Prostate gland (tissue), 2 donors: ENCODE data around the gene NR4A2. TPM values are rescaled to one million over a fixed set of nuclear protein-coding genes. Genes with fewer than 3 reads are reported as not detected.

ENCODE experiments used
- DNase-seq: peaks from one replicate; pipeline ENCODE4 v3.0.0-alpha.2; 2019; ENCODE audit warnings: low spot score
- H3K27ac ChIP-seq, 2 donors: fragments of 200-600 bp; sonication (generic); 2 replicates each; pipeline ENCODE4 v1.5.1; 2017 to 2019
- H3K27me3 ChIP-seq: fragments of 200-600 bp; sonication (generic); replicated peaks from 2 replicates; pipeline ENCODE4 v1.5.1; 2019; ENCODE audit not compliant: insufficient read depth
- H3K36me3 ChIP-seq, 2 donors: fragments of 200-600 bp; sonication (generic); 1 replicate in 1 of 2; 2 replicates in 1 of 2; pipeline versions ENCODE4 v1.5.1 to v1.8.1; 2017 to 2019
- H3K4me1 ChIP-seq: fragments of 200-600 bp; sonication (generic); replicated peaks from 2 replicates; pipeline ENCODE4 v1.5.1; 2019
- H3K4me3 ChIP-seq, 2 donors: fragments of 200-600 bp; sonication (generic); 2 replicates each; pipeline ENCODE4 v1.5.1; 2017 to 2019
- H3K9me3 ChIP-seq: fragments of 200-600 bp; sonication (generic); 2 replicates; pipeline ENCODE4 v1.5.1; 2017
- POLR2A ChIP-seq: fragments of 450-650 bp; IDR thresholded peaks from one replicate; pipeline ENCODE4 v1.6.1; 2016; ENCODE audit warnings: antibody characterized with exemption, mild to moderate bottlenecking
- POLR2AphosphoS5 ChIP-seq: sonication (generic); formaldehyde crosslinking; IDR thresholded peaks from one replicate; pipeline ENCODE4 v1.6.1; 2017; ENCODE audit warnings: antibody characterized with exemption
- whole genome bisulfite sequencing: methylation state at CpG from one replicate; pipeline ENCODE4 v1.1.5; 2018; 5-methylcytosine and 5-hydroxymethylcytosine counted together
- intact Hi-C: fragments of 100-400 bp; cut with DNase I; formaldehyde crosslinking; loops from one replicate; pipeline ENCODE4 v1.14.2; 2022
- total RNA-seq, 2 donors: library from RNA; depleted of rRNA; stranded (reverse); fragments of >200 nt; gene quantifications; one replicate each; pipeline ENCODE4 v1.1.0, GENCODE V29; 2016
- TF ChIP-seq, protein P1 (sequence below), 4 experiments: fragments of 200-600 bp in 2 of 4; fragments of 450-650 bp in 2 of 4; sonication (generic) in 2 of 4; IDR thresholded peaks; 1 replicate in 3 of 4; 2 replicates in 1 of 4; pipeline ENCODE4 v1.5.1; 2016 to 2019; ENCODE audit warnings: antibody characterized with exemption in 4 of 4, mild to moderate bottlenecking in 2 of 4, moderate library complexity in 2 of 4

Gene NR4A2
- total RNA-seq, 2 donors from 2014 or later, result 2.3 to 4.5 TPM

DNA sequence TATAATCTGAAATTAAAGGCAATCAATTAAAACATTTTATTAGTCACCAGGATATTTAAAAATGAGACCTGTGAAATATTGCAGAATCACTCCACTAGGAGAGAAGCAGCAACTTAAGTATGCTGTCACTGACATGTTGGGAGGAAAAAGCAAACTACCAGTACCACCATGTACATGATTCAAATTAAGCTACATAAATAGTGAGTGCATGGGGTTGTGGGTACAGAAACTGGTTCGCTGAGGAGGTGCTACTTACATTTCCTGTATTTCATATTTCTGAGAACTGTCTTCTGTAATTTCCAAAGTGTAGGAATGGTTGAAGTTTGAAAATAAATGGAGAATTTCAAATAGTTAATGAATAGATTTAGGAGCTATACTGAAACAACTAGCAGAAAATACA, 7.9 kb upstream of the NR4A2 start:
- WGBS, result 66% methylated on average over 1 of the region's 1 CpG

DNA sequence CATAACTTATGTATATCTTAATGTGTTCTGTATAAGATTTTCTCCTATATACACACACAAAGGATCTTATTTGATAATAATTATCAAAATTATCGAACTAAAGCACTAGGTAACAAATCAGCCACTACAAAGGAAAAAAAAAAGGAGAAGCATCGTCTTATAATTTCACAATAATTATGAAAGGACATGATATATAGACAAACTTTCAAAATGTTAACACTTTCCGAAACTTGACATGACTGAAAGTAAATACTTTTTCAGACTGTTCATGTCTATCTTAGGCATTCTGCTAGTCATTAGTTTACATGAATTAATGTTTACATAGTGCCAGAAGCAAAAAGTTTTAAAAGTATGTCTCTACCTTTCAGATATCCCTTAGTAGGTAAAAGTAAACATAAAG, 7.3 kb upstream of the NR4A2 start:
- no peaks in the 10 kb centered on the region for H3K27me3 ChIP-seq
- H3K9me3 ChIP-seq, result no peaks in the 10 kb centered on the region
- H3K4me3 ChIP-seq, result no peak overlapping the region
- TF ChIP-seq POLR2A, result no peak
- no peak for TF ChIP-seq POLR2AphosphoS5
- TF ChIP-seq, protein P1, sequence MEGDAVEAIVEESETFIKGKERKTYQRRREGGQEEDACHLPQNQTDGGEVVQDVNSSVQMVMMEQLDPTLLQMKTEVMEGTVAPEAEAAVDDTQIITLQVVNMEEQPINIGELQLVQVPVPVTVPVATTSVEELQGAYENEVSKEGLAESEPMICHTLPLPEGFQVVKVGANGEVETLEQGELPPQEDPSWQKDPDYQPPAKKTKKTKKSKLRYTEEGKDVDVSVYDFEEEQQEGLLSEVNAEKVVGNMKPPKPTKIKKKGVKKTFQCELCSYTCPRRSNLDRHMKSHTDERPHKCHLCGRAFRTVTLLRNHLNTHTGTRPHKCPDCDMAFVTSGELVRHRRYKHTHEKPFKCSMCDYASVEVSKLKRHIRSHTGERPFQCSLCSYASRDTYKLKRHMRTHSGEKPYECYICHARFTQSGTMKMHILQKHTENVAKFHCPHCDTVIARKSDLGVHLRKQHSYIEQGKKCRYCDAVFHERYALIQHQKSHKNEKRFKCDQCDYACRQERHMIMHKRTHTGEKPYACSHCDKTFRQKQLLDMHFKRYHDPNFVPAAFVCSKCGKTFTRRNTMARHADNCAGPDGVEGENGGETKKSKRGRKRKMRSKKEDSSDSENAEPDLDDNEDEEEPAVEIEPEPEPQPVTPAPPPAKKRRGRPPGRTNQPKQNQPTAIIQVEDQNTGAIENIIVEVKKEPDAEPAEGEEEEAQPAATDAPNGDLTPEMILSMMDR (IDR thresholded peaks at IDR 0.05), result no peak
- 80% methylated on average over 3 of the region's 3 CpGs for WGBS
- peak overlapping the region in 1 of 2 donors; percentile 43 for H3K27ac ChIP-seq
- DNase-seq, result no peak
- intact Hi-C loops, result no loop called here
- no peaks in the 10 kb centered on the region for H3K36me3 ChIP-seq
- H3K4me1 ChIP-seq, result no peaks in the 10 kb centered on the region

More for the DNA sequence above, 7.9 kb upstream of the NR4A2 start:
- H3K27me3 ChIP-seq, result no peaks in the 10 kb centered on the region
- H3K4me1 ChIP-seq, result no peaks in the 10 kb centered on the region
- no peak for TF ChIP-seq POLR2A
- no peak for TF ChIP-seq POLR2AphosphoS5
- TF ChIP-seq, protein P1 (IDR thresholded peaks at IDR 0.05), result no peak
- no peak overlapping the region for H3K4me3 ChIP-seq
- no peaks in the 10 kb centered on the region for H3K36me3 ChIP-seq
- no peak for DNase-seq
- H3K9me3 ChIP-seq, result no peaks in the 10 kb centered on the region
- intact Hi-C loops, result no loop called here
- H3K27ac ChIP-seq, result peak overlapping the region in 1 of 2 donors; percentile 100

DNA sequence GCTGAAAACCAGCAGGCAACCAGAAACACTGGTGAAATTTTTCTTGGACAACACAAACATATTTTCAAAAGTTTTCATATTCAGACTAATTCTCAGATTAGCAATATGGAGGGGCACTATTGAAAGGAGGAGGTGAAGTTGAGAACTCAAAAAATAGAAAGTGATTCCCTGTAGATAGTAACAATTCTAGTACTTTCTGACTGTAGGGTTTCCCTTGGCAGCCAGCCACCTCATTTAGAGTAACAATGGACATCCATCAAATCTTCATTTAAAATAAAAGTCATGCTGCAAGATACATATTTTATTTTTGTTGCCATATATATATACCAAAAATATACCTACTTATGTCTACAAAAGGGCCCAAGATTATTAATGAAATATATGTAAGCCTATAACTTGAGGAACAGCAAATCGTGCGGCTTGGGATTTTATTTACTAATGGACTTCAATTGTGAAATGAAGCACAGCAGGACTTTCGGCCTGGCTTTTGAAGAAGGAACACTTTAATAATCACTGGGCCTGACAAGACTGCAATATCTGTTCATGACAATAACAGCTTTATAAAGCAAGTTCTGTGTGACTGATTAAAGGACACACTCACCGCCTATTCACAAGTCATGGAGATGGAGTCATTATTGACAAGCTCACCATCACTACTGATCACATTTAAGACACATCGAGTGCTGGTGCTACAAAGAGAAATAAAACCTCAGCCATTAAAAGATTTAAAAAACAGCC, 6.8 kb upstream of the NR4A2 start:
- DNase-seq, result no peak
- H3K9me3 ChIP-seq, result no peaks in the 10 kb centered on the region
- TF ChIP-seq POLR2A, result no peak
- H3K36me3 ChIP-seq, result no peaks in the 10 kb centered on the region
- H3K27ac ChIP-seq, result peak overlapping the region; percentile 17 to 43
- intact Hi-C loops, result no loop called here
- 83% methylated on average over 5 of the region's 5 CpGs for WGBS
- no peaks in the 10 kb centered on the region for H3K27me3 ChIP-seq
- H3K4me3 ChIP-seq, result no peak overlapping the region
- H3K4me1 ChIP-seq, result no peaks in the 10 kb centered on the region

DNA sequence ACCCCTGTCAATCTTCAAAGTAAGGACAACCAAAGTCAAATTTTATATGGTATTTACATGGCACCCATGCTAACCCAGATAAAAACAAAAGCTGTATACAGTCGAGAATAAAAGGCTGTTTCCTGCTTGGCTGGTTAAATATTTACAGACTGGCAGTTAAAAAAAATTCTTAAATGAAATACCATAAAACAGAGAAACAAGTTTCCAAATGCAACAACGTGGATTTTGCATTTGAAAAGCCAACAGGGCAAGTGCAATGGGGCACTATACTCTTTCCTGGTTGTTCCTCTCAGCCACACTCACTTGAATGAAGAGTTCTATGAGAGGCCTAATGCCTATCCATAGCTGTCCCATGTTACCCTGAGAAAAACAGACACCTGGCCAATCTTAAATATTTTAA, 6.1 kb upstream of the NR4A2 start:
- TF ChIP-seq POLR2A (no peak), POLR2AphosphoS5 (no peak)
- TF ChIP-seq, protein P1 (IDR thresholded peaks at IDR 0.05), result no peak
- intact Hi-C loops, result no loop called here
- no peaks in the 10 kb centered on the region for H3K27me3 ChIP-seq
- H3K4me3 ChIP-seq, result no peak overlapping the region
- peak overlapping the region; percentile 17 to 43 for H3K27ac ChIP-seq
- WGBS, result 32% methylated on average over 2 of the region's 2 CpGs
- DNase-seq, result no peak
- H3K4me1 ChIP-seq, result no peaks in the 10 kb centered on the region
- no peaks in the 10 kb centered on the region for H3K9me3 ChIP-seq
- H3K36me3 ChIP-seq, result no peaks in the 10 kb centered on the region

DNA sequence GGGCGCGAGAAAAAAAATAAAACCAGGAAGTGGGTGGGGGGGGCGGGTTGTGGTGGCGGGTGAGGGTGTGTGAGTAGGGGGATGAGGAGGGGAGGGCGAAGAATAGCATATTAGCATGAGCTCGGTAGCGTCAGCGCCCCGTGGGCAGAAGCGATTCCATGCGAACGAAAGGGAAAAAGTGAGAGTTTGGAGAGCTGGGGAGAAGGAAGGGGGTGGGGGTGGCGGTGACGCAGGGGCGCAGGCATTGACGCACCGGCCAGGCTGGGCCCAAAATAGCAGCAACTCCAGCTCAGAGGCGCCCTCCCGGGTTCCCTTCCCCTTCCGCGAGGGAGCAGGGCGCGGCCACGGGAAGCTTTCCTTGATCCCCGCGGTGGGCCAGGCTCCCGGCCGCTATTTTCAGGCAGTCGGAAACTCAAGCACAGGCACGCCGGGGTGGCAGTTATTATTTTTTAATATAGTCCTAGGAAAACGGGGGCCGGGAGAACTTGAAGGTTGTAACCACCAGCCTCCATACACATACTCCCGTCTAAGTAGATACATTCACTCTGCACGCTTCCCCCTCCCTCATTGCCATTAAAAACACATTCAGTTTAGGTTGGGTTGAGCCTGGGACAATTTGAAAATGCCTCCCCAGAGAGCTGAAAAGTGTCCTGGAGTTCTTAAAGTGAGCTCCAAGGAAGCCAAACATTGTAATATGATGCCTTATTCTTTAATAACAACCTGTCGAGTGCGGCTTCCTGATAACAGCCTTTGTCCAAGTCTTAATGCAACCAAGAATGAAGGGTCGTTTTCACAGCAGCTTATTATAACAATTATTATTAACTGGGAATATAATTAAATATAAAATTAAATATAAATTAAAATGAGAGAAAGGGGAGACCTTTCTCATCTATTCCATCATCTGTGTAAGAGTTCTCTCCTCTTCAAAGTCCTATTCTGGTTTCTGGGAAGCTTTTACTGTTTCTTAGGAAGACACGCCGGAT, 2.3 kb upstream of the NR4A2 start:
- TF ChIP-seq POLR2A, result peak; percentile 51
- peak; percentile 73 for TF ChIP-seq POLR2AphosphoS5
- TF ChIP-seq, protein P1 (IDR thresholded peaks at IDR 0.05), result peak in 1 of 4 experiments; percentile 25
- H3K4me1 ChIP-seq, result no peaks in the 10 kb centered on the region
- H3K4me3 ChIP-seq, result peak overlapping the region; percentile 84 to 88
- H3K9me3 ChIP-seq, result no peaks in the 10 kb centered on the region
- H3K27ac ChIP-seq, result peak overlapping the region; percentile 99
- 2% methylated on average over 40 of the region's 40 CpGs for WGBS
- no peaks in the 10 kb centered on the region for H3K27me3 ChIP-seq
- DNase-seq, result peak; percentile 90
- no peaks in the 10 kb centered on the region for H3K36me3 ChIP-seq
- intact Hi-C loops, result loop anchor here (2.0 to 5.0 kb wide), 3 partner anchors 64 to 253 kb away; partner anchors contain the start of gene GPD2
